ENCODE measurements around the gene SPHK2. TPM values are rescaled to one million over a fixed set of nuclear protein-coding genes. Genes with fewer than 3 reads are reported as not detected.

Gene SPHK2
- total and polyA plus RNA-seq, 2 experiments from 2014 or later: 7.2 to 9.9 TPM

DNA sequence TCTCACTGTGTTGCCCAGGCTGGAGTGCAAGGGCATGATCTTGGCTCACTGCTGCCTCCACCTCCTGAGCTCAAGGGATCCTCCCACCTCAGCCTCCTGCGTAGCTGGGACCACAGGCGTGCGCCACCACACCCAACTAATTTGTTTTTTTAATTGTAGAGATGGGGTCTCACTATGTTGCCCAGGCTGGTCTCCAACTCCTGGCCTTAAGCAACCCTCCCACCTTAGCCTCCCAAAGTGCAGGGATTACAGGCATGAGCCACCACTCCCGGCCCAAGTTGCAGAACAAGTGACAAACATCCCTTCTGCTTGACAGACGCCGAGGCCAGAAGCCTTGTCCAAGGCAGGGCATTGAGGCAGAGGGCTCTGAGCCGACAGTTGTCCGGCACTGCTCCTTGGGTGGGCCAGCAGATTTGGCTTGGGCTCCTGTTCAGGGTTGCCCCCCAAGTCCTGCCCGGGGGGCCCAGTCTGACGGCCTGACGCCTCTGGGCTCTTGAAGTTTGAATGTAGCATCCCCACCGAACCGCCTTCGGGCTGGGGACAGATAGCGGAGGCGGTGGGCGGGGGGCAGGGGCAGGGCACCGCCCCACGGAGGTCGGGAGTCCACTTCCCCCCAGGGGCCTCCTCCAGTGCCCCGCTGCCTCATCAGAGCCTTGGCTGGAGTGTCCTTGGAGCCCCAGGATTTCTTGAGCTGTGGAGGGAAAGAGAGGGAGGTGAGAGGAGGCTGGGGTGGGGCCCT lies 18.5 kb upstream of the SPHK2 start:
- no peak overlapping the region for H3K9ac ChIP-seq
- H3K79me2 ChIP-seq (ENCODE audit: insufficient read depth): no peaks in the 10 kb centered on the region
- 76 to 85% methylated on average over 10 to 21 of the region's 21 CpGs for whole genome bisulfite sequencing, 2 experiments (ENCODE audit: low coverage in 1 of 2, low lambda C conversion rate in 2 of 2, missing lambda C conversion rate in 2 of 2)
- H3K27me3 ChIP-seq (replicated peaks; ENCODE audit: insufficient read depth): no peaks in the 10 kb centered on the region; the same call in 1 of the 2 replicates
- no peaks in the 10 kb centered on the region for H3F3A ChIP-seq (ENCODE audit: insufficient read depth)
- H2AFZ ChIP-seq: no peak overlapping the region
- TF ChIP-seq EZH2 (IDR thresholded peaks at IDR 0.05; ENCODE audit: insufficient read depth, poor library complexity, severe bottlenecking) (no peak), EZH2phosphoT487 (IDR thresholded peaks at IDR 0.05; ENCODE audit: insufficient read depth, low read depth) (no peak)
- no peaks in the 10 kb centered on the region for H3K4me1 ChIP-seq (ENCODE audit: insufficient read depth)
- no peak for DNase-seq
- H3K9me2 ChIP-seq (ENCODE audit: insufficient read depth): no peaks in the 10 kb centered on the region
- H3K36me3 ChIP-seq (ENCODE audit: low read depth): no peaks in the 10 kb centered on the region
- no peak overlapping the region for H3K4me2 ChIP-seq (ENCODE audit: unreplicated experiment)
- H3K4me3 ChIP-seq: no peak overlapping the region
- H4K20me1 ChIP-seq (ENCODE audit: insufficient read depth): no peaks in the 10 kb centered on the region
- in situ Hi-C loops (cut with MboI): no loop called here
- H3K9me3 ChIP-seq (ENCODE audit: low read depth): no peaks in the 10 kb centered on the region
- H3K27ac ChIP-seq: no peak overlapping the region

DNA sequence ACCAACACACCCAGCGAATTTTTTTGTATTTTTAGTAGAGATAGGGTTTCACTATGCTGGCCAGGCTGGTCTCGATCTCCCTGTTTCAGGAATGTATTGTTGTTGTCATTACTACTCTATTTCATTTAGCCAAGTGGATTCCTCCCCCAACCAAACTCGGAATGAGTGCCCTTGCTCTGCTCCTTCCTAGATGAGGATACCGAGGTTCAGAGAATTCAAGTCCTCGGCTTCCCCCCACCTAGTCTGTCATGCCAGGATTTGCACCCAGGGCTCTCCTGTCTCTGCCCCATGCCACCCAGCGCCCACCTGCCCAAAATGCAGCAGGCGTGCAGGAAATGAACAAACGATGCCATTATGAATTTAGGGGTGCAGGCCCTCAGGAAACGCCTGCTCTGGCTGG lies 16.3 kb upstream of the SPHK2 start:
- Histone ChIP-seq H3K36me3 (ENCODE audit: low read depth) (no peaks in the 10 kb centered on the region), H3K9me2 (ENCODE audit: insufficient read depth) (no peaks in the 10 kb centered on the region), H3K4me2 (ENCODE audit: unreplicated experiment) (no peak overlapping the region), H3K9me3 (ENCODE audit: low read depth) (no peaks in the 10 kb centered on the region), H3K79me2 (ENCODE audit: insufficient read depth) (no peaks in the 10 kb centered on the region), H3K4me1 (ENCODE audit: insufficient read depth) (no peaks in the 10 kb centered on the region), H3K27ac (no peak overlapping the region), H3F3A (ENCODE audit: insufficient read depth) (no peaks in the 10 kb centered on the region), H2AFZ (no peak overlapping the region), H3K4me3 (no peak overlapping the region), H3K27me3 (replicated peaks; ENCODE audit: insufficient read depth) (no peaks in the 10 kb centered on the region; the same call in 1 of the 2 replicates), H3K9ac (no peak overlapping the region), H4K20me1 (ENCODE audit: insufficient read depth) (no peaks in the 10 kb centered on the region)
- DNase-seq: no peak
- WGBS, 2 experiments (ENCODE audit: low coverage in 1 of 2, low lambda C conversion rate in 2 of 2, missing lambda C conversion rate in 2 of 2): 58 to 60% methylated on average over 9 of the region's 9 CpGs
- TF ChIP-seq EZH2phosphoT487 (IDR thresholded peaks at IDR 0.05; ENCODE audit: insufficient read depth, low read depth) (no peak), EZH2 (IDR thresholded peaks at IDR 0.05; ENCODE audit: insufficient read depth, poor library complexity, severe bottlenecking) (no peak)
- in situ Hi-C loops (cut with MboI): no loop called here

DNA sequence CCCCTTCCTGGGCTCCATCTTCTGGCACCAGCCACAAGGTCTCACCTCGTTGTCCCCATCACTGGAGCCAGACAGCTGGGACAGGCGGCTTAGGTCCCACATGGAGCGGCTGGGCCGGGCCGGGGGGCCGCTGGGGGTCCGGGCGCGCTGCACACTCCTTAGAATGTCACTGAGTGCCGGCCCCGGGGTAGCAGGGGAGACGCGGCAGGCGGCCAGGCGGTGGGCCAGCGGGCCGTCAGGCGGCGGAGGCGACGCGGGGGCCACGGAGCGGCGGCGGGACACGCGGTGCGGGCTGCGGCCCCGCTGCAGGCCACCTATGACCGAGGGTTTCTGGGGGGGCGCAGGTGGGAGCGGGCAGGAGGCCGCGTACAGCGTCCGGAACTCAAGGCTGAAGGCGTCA lies 15.9 kb upstream of the SPHK2 start:
- H3K9ac ChIP-seq: no peak overlapping the region
- H3K36me3 ChIP-seq (ENCODE audit: low read depth): no peaks in the 10 kb centered on the region
- WGBS, 2 experiments (ENCODE audit: low coverage in 1 of 2, low lambda C conversion rate in 2 of 2, missing lambda C conversion rate in 2 of 2): 85 to 93% methylated on average over 7 to 39 of the region's 39 CpGs
- no peak overlapping the region for H3K4me3 ChIP-seq
- H3K4me1 ChIP-seq (ENCODE audit: insufficient read depth): no peaks in the 10 kb centered on the region
- H3K9me2 ChIP-seq (ENCODE audit: insufficient read depth): no peaks in the 10 kb centered on the region
- in situ Hi-C loops (cut with MboI): no loop called here
- TF ChIP-seq EZH2phosphoT487 (IDR thresholded peaks at IDR 0.05; ENCODE audit: insufficient read depth, low read depth) (no peak), EZH2 (IDR thresholded peaks at IDR 0.05; ENCODE audit: insufficient read depth, poor library complexity, severe bottlenecking) (no peak)
- no peak overlapping the region for H3K4me2 ChIP-seq (ENCODE audit: unreplicated experiment)
- H2AFZ ChIP-seq: no peak overlapping the region
- no peak for DNase-seq
- H3F3A ChIP-seq (ENCODE audit: insufficient read depth): no peaks in the 10 kb centered on the region
- no peaks in the 10 kb centered on the region; the same call in 1 of the 2 replicates for H3K27me3 ChIP-seq (replicated peaks; ENCODE audit: insufficient read depth)
- no peaks in the 10 kb centered on the region for H3K9me3 ChIP-seq (ENCODE audit: low read depth)
- H3K27ac ChIP-seq: no peak overlapping the region
- no peaks in the 10 kb centered on the region for H4K20me1 ChIP-seq (ENCODE audit: insufficient read depth)
- H3K79me2 ChIP-seq (ENCODE audit: insufficient read depth): no peaks in the 10 kb centered on the region

DNA sequence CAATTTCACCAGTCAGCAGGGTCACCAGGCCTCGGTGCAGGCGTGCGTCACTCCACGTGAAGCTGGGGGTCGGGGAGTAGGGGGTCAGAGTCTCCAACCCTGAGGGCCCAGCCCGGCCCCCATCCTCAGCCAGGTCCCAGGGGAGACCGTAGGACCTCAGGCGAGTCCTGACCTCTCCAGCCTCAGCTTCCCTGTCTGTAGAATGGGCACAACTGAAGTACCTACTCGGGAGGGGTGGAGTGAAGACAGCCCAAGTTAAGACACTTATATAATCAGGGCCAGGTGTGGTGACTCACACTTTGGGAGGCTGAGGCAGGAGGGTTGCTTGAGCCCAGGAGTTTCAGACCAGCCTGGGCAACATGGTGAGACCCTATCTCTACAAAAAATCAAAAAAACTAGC lies 15.5 kb upstream of the SPHK2 start:
- no peak overlapping the region for H2AFZ ChIP-seq
- H3K27me3 ChIP-seq (replicated peaks; ENCODE audit: insufficient read depth): no peaks in the 10 kb centered on the region
- in situ Hi-C loops (cut with MboI): no loop called here
- H3K4me1 ChIP-seq (ENCODE audit: insufficient read depth): no peaks in the 10 kb centered on the region
- H3K9ac ChIP-seq: no peak overlapping the region
- H3K36me3 ChIP-seq (ENCODE audit: low read depth): no peaks in the 10 kb centered on the region
- H3K79me2 ChIP-seq (ENCODE audit: insufficient read depth): no peaks in the 10 kb centered on the region
- DNase-seq: no peak
- H3F3A ChIP-seq (ENCODE audit: insufficient read depth): no peaks in the 10 kb centered on the region
- H3K27ac ChIP-seq: no peak overlapping the region
- no peak overlapping the region for H3K4me3 ChIP-seq
- 75 to 79% methylated on average over 8 to 9 of the region's 9 CpGs for WGBS, 2 experiments (ENCODE audit: low coverage in 1 of 2, low lambda C conversion rate in 2 of 2, missing lambda C conversion rate in 2 of 2)
- TF ChIP-seq EZH2 (IDR thresholded peaks at IDR 0.05; ENCODE audit: insufficient read depth, poor library complexity, severe bottlenecking) (no peak), EZH2phosphoT487 (IDR thresholded peaks at IDR 0.05; ENCODE audit: insufficient read depth, low read depth) (no peak)
- H4K20me1 ChIP-seq (ENCODE audit: insufficient read depth): no peaks in the 10 kb centered on the region
- no peak overlapping the region for H3K4me2 ChIP-seq (ENCODE audit: unreplicated experiment)
- H3K9me3 ChIP-seq (ENCODE audit: low read depth): no peaks in the 10 kb centered on the region
- H3K9me2 ChIP-seq (ENCODE audit: insufficient read depth): no peaks in the 10 kb centered on the region

All from GM23248 (cell line).